HG03469 (cell line): ENCODE results near the gene SLC37A3.
"Not testable (repeated sequence)": the region's sequence is repeated elsewhere in the genome, so short reads cannot be mapped to it uniquely, and the experiment has no call there.

Experiments
- ATAC-seq: cut with Tn5 transposase; IDR thresholded peaks from one replicate; pipeline ENCODE4 v1.9.1; 2021; ENCODE audit warnings: mild to moderate bottlenecking, moderate library complexity, moderate number of reproducible peaks; ENCODE audit not compliant: unreplicated experiment

SLC37A3 gene

GRCh38 chr7:140349144-140349771 is 49.1 kb downstream of the SLC37A3 start:
- no peak for ATAC-seq

DNA sequence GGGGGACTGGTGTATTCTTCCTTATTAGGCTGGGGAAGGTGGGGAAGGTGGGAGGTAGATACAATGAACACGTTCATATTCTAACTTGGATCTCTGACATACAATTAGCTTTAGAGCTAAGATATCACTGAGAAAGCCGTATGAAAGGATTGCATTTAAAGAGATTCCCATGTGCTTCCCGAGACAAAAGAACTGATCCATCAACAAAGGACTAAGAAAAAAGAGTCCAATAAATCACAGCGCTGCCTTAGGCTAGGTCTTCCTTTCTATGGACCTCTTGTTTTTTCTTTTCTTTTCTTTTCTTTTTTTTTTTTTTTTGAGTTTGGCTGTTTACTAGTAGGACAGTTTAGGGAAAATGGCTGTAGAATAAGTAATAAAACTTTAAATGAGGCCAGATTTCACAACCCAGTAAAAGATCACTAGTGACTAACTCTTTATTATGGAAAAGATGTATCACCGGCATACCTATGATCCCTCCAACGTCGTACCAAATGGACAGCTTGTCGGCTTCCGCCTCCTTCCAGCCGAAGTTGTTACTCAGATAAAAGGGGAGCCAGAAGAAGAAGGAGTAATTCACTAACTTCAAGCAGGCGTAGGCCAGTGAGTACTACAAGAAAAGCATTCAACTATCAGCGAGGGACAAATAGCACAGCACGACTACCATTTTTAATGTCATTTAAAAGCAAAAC is 50.0 kb downstream of the SLC37A3 start:
- ATAC-seq = no peak

- no peak for ATAC-seq
These were observed 51.1 kb downstream of the SLC37A3 start for GRCh38 chr7:140347218-140347617.

GRCh38 chr7:140345426-140345825 is 52.9 kb downstream of the SLC37A3 start:
- no peak for ATAC-seq

DNA sequence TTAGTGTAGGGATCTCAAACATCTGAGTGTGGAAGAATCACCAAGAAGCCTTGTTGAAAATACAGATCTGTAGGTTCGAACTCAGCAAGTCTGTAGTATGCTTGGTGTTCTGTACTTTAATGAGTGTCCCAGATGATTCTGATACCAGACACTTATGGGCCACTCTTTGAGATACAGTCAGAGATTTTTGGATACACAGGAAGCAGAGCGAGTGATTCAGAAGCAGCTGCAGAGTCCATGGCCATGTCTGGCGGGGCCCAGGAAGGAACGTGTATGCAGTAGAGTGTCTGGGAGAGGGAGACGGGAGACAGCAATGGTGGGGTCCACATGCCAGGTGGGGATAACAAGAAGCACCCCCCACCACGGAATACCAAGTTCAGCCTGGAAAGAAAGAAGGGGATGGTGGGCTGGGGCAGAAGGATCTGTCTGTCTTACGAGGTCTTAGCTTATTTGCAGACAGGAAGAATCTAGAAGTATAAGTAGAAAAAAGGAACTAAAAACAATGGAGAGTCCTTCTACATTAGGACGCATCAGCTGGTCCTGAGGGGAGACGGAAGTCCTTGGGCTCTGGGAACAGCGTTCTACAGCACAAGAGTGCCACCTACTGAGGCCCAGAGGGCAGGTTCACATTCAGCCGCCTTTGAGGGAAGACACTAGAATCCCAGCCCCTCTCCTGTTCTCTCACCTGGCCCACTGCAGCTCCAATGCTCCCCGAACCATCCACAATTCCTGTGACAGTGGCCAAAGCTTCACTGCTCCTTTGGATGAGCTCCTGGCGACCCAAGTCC is 55.4 kb downstream of the SLC37A3 start:
- ATAC-seq = no peak

DNA sequence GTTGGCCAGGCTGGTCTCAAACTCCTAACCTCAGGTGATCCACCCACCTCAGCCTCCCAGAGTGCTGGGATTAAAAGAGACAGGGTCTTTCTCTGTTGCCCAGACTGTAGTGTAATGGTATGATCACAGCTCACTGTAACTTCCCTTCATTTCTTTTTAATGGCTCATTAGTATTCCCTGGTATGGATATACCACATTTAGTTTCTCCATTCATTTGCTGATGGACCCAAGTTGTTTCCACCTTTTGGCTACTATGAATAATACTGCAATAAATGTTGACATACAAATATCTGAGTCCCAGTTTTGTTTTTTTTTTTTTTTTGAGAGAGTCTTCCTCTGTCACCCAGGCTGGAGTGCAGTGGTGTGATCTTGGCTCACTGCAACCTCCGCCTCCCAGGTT is 59.4 kb downstream of the SLC37A3 start:
- not testable (repeated sequence) for ATAC-seq

DNA sequence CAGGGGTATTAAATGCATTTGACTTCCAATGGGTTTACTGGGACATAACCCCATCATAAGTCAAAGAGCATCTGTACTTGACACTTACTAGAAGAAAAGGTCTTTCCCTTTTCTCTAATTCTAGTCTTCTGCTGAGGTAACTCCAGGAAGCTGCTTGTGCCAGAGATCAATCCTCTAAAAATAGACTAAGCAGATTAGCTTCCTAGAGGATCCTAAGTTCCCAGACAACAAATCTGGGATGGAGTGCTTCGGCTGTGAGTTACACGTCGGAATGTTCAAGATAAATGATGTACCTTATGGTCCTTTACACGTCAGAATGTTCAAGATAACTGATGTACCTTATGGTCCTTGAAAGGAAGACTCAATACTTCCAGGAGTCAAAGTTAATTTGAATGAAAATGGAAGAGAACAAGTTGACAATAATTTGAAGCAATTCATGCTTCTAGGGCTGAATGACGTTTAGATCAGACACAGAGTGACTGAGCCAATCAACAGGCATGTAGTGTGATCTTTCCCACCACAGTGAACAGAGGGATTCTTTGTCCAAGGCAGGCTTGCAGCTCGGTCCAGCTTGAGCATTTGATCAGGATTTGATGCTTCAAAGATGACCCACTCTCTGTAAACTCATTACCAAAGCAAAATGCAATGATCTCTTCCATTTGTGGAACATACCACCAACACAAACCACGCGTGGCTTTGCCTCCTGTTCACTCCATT is 63.8 kb downstream of the SLC37A3 start:
- no peak for ATAC-seq

DNA sequence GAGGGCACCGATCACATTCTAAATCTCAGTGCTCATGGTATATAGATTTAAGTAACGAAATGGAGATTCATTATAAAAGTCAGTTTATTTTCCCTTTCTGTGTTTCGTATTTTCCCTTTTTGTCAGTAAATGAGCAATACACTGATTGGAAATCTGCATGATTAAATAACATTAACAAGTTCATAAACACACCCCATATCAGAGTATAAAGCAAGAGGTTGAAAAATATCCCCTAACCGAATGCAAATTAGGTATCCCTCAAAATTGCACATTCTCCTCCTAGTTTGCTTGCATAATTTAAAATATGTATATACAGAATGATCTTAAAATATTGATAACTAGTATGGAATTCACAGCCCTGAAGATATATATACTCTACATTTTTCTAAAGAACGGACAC is 64.6 kb downstream of the SLC37A3 start:
- ATAC-seq = no peak

DNA sequence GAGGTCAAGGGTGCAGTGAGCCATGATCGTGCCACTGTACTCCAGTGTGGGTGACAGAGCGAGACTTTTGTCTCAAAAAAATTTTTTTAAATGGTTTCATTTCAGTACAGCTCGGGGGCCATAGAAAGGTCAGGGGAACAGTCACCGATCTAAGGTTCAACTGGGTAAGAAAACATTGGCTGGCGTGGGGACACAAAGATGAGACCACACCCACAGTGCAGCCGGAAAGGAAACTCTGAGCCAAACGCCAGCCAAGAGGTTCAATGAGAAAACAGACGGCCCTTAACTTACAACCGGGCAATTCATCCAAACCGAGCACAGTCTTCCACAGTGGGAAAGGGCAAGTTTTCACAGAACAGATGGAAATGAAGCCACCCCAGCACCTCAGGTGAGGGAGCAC is 65.1 kb downstream of the SLC37A3 start:
- no peak for ATAC-seq

GRCh38 chr7:140330595-140330994 is 67.7 kb downstream of the SLC37A3 start:
- no peak for ATAC-seq

GRCh38 chr7:140330128-140330527 is 68.2 kb downstream of the SLC37A3 start:
- ATAC-seq = no peak

DNA sequence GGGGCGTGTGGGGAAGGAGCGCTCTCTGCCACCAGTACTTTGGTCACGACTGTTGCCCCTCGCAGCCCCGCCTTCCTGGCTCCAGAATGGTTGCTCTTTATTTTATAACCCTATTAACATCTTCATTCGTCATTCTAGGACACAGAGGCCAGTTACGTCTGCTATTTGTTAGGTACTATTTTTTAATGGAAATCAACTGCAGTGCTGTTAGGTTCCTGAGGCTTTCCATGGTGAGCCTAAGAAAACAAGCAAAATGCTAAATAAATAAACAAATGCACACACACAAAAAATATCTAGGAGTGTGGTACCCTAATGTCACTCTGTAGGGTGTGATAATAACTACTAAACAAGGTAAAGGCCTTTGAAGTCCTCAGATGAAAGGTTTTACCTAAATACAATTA is 71.1 kb downstream of the SLC37A3 start:
- ATAC-seq = no peak

- ATAC-seq = no peak
These were observed 72.0 kb downstream of the SLC37A3 start for GRCh38 chr7:140326116-140326928.

DNA sequence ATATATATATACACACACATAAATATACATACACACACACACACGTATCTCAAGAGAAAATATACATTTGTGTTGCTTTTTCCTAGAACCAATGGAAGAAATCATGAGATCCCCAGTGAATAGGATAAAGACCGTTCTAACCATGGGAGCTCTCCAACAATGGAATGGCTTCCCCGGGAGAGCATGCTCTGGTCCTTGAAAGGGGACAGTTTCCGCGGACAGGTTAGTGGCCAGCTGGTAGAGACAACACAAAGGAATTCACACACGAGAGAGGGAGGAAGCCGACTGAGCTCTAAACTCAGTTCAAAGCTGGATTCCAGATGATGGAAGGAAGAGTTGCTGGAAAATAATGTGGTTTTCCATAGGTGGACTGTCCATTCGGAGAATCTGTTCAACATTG is 72.7 kb downstream of the SLC37A3 start:
- no peak for ATAC-seq

DNA sequence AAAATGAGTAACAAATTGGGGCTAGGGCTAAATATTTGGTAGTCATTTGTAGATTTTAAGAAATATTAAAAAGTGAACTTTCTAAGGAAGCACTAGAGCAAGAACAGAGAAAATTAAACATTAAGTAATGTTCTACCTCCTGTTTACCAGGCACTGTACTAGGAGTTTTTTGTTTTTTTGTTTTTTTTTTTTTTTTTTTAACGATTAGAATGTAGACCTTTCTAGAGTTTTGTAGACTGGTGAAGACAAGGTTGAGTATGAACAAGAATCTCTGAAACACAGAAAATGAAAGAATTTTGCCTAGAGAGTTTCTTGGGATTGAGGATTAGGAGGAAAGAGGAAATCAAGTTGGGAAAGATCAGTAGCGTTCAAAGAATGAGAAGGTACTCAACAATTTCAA is 73.6 kb downstream of the SLC37A3 start:
- ATAC-seq = no peak

- no peak for ATAC-seq
These were observed 75.6 kb downstream of the SLC37A3 start for GRCh38 chr7:140322759-140323158.

DNA sequence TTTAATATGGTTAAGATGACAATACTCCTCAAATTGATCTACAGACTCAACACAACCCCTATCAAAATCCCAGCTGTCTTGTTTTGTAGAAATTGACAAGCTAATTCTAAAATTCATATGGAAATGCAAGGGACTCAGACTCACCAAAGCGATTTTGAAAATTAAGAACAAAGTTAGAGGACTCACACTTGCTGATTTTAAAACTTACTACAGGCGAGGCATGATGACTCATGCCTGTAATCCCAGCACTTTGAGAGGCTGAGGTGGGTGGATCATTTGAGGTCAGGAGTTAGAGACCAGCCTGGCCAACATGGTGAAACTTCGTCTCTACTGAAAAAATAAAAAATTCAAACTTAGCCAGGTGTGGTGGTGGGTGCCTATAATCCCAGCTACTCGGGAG is 78.3 kb downstream of the SLC37A3 start:
- not testable (repeated sequence) for ATAC-seq

DNA sequence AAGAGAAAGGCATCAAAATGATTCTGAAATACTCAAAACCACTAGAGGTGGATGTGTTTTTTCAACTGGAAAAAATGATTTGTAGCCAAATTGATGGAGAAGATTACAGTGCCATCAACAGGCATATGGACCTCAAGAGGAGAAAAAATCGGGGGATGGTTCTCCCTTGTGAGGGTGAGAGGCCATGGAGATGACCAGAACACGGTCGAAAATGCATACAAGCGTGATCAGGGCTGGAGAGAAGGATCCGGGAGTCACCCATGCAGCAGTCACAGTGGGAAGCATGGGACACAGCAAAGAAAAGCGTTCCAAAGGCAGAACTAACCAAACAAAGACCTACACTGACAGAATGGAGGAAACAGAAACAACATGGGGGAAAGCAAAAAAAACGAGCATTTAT is 80.3 kb downstream of the SLC37A3 start:
- ATAC-seq = no peak

- ATAC-seq = no peak
These were observed 80.7 kb downstream of the SLC37A3 start for GRCh38 chr7:140317597-140317996.

- no peak for ATAC-seq
These were observed 82.1 kb downstream of the SLC37A3 start for GRCh38 chr7:140316165-140316661.
